ENCODE measurements around the gene IGSF6.

The IGSF6 gene

DNA sequence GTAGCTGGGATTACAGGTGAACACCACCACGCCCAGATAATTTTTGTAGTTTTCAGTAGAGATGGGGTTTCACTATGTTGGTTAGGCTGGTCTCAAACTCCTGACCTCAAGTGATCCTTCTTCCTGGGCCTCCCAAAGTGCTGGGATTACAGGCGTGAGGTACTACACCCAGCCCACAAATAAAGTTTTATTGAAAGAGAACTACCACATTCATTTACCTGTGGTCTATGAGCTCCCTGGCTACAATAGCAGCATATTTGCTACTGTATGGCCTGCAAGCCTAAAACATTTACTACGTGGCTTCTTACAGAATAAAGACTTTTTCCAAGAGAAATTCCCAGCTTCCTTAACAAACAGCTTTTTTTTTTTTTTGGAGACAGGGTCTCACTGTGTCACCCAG lies 49.6 kb downstream of the IGSF6 start:
- DNase-seq (ENCODE audit: low read depth in 2 of 2) = no peak

DNA sequence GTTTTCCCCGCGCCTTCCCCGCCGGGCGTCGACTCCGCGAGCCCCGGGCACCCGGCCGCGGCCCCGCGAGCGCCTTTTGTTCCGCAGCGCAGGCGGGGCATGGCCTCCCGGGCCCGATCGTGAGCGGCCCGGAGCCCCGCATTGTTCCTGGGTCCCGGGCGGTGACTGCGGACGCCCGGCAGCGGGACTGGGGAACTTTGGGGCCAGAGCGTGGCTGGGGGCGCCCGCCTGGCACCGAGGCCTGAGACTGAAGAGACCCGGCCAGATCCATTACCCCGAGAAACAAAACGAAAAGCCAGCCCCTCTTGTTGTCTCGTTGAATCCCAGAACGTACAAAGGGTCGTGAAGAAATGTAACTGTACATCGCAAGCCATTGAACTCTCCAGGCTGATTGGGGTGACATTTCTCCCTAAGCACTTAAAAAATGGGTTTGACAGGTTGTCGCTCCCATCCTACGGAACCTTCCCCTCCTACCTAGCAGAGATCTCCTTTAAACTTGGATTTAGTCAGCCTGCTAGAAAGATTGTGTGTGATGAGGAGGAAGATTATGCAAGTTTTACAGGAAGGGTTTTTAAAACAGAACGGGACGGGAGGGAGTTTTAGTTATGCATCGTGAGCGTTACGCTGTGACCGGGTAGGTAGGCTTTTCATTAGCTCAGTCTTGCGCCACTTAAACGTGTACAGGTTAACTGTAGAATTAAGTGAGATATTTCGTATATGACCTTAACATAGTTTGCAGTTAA lies 52.2 kb downstream of the IGSF6 start:
- no peak for DNase-seq (ENCODE audit: low read depth in 2 of 2)

DNA sequence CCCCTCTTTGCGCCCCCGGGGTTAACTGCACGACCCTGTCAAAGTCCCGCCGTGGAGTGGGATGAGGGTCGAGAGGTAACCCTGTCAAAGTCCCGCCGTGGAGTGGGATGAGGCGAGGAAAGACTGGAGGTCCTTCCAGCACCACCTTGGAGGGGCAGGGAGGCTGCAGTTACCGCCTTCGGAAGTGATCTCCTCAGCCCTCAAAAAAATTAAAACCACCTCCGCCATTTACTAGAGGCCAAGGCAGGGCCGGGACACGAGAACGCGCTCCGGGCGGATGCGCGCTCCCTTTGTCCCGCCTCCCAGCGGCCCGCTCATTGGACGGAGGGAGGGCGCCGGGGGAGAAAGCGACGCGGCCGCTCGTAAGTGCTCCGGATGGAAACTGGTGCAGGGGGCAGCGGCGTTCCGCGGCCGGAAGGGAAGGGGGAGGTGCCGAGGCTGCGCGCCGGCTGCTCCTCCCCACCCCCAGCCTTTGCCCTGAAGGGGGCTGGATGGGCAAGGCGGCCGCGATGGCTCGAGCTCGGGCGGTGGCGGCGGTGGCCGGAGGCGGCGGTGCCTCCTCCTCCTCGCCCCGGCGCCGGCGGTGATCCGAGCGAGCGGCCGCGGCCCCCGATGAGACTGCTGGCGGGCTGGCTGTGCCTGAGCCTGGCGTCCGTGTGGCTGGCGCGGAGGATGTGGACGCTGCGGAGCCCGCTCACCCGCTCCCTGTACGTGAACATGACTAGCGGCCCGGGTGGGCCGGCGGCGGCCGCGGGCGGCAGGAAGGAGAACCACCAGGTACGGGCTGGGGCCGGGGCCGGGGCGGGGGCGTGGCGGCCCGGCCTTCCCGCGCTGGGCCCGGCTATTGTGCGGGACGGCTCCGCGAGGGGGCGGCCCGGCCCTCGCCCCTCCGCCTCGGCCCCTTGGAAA lies 53.0 kb downstream of the IGSF6 start, which contains the start of gene METTL9:
TSS of gene METTL9 (plus strand) at position 456 of the 909 bp plus-strand sequence. CDS start at position 613, 157 bp downstream.
- DNase-seq (ENCODE audit: low read depth in 2 of 2) = peak; percentile 90 to 91

DNA sequence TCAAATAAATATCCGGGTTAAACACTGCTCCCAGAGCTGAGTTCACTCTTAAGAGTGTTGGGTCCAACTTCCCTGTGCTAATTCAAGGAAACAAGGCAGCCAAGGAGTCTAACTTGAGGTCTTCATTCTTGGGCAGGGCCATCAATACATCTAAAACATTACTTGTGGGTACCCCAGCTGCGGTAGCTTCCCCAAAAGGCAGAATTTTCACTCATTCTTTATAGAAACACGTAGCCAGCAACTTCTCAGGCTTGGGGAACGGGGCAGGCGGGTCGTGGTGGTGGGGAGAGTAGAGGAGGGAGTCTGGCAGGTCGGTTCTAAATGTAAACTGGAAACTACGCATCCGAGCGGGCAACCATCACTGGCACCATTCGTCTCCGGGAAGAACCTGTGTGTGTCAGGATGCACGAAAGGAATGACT lies 53.7 kb downstream of the IGSF6 start:
- no peak for DNase-seq (ENCODE audit: low read depth in 2 of 2)

DNA sequence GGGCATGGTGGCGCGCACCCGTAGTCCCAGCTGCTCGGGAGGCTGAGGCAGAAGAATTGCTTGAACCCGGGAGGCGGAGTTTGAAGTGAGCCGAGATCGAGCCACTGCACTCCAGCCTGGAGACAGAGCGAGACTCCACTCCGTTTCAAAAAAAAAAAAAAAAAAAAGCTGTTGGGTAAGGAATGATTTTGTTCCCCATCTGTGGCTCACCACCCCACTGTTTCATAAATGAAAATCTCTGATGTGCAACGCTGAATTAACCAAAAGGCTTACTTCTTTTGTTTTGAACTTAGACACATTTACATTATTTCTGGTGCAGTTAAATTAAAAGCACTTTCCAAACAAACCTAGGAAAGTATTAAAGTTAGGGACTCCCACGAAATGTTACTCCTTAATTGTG lies 54.2 kb downstream of the IGSF6 start:
- no peak for DNase-seq (ENCODE audit: low read depth in 2 of 2)

DNA sequence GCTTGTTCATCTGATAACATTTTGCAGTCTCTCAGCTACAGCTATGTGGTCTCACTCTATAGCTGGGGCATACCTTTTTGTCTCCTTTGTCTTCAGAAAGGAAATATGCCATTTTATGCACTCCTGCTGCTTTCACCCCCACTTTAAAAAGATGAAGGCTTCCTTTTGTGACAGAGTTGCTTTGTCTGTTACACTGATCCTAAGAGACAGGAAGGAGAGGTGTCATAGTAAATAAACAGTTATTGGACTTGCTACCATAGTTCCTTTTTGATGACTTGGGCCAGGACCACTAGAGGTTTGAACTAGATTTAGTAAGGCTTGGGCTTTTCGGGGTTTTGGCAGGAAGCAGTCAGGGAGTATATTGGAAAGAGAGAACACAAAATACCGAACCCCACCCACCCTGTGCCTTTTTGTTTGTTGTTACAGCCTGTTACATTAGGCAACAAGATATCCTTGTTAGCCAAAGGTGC lies 54.8 kb downstream of the IGSF6 start:
- DNase-seq (ENCODE audit: low read depth in 2 of 2) = no peak

DNA sequence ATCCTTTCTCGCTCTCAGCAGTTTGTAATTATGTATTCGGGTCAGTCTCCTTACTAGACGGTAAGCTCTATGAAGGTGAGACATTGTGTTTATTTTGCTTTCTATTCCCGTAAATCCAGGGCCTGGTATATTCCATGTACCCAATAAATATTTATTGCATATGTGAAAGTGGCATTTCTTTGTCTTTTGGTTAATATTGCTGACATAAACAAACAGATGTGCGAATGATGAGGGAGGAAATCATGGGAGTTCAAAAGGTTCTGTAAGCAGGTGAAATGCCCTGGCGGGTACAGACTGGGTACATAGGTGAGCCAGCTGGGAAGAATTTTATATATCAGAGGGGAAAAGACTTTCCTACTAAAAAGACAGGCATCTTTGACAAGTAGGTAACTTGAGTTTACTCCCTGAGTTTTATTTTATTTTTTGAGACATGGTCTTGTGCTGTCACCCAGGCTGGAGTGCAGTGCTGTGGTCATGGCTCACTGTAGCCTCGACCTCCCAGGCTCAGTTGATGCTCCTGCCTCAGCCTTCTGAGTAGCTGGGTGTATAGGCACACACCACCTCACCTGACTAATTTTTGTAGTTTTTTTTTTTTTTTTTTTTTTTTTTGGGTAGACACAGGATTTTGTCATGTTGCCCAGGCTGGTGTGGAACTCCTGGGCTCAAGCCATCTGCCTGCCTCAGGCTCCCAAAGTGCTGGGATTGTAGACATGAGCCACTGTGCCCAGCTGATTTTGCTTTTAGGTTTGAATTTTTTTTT lies 58.7 kb downstream of the IGSF6 start:
- no peak for DNase-seq (ENCODE audit: low read depth in 2 of 2)

DNA sequence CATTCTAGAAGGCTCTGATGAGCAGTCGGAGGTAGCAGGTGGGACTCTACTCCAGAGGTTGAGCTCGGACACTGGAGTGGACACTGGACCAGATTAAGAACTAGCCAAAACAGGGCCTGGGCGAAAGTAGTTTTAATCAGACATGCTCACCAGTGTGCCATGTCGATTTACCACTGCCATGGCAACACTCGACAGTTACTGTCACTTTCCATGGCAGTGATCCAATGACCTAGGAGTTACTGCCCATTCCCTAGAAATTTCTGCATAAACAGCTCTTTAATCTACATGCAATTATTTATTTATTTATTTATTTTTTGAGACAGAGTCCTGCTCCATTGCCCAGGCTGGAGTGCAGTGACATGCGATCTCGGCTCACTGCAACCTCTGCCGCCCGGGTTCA lies 60.2 kb downstream of the IGSF6 start:
- DNase-seq (ENCODE audit: low read depth in 2 of 2) = no peak

DNA sequence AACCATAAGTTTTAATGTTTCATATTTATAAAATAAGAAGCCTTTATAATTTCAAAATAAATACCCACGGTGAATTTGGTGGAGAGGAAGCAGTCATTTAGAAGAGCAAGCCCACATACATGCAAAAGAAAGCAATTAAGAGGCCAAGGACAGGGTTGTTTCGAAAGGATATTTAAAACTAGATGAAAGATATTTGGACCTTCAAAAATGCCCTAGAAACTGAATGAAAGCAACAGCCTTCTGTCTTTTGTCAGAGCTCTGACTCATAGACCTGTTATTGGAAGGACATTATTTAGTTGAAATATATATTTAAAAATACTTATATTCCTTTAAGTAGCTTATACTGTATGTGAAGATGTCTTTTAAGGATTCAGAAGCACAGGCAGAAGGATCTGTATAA lies 61.6 kb downstream of the IGSF6 start:
- DNase-seq (ENCODE audit: low read depth in 2 of 2) = no peak

DNA sequence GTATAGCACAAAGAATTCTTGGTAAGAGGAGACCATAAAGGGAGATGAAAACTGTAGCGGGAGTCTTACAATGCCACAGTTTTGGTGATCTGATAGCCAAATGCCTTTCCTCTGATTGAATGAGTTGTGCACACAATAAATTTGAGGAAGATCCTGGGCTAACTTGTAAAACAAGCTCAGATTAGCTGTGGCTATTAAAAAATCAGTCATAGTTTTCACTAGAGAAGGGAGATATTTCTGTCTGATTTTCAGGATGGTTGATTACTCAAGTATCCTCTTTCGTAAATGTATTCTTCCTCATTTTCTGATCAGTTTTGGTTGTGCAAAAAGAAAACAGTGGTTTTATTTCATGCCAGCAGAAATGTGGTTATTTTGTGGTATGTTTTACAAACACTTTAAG lies 62.1 kb downstream of the IGSF6 start:
- DNase-seq (ENCODE audit: low read depth in 2 of 2) = no peak

DNA sequence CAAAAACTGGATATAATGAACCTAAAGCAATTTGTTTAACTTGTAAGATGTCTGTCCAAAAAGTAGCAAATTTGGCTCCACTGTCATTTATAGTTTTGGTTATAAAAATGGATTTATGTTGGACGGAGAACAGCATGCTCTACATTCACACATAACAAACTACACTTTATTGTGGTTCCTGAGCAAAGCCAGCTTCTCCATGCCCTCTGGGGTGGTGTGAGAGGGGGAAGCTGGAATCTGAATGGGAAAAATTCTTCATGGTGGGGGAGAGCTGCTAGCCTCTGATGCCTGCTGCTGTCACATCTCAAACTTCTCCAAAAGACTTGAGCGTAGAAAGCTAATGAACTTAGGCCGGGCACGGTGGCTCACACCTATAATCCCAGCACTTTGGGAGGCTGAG lies 62.9 kb downstream of the IGSF6 start:
- DNase-seq (ENCODE audit: low read depth in 2 of 2) = no peak
